ENCODE measurements around the gene KIF2C.
A peak's percentile ranks its signal among the peaks of the same experiment; 100 is the strongest.
"Not testable (repeated sequence)": the region's sequence is repeated elsewhere in the genome, so short reads cannot be mapped to it uniquely, and the experiment has no call there.

KIF2C gene

GRCh38 chr1:44739307-44740178, at the start of gene KIF2C:
Gene KIF2C (plus strand): TSS chr1:44739837. CDS start chr1:44739933, 96 bp downstream.
- Histone ChIP-seq H3K9me3 (ENCODE audit: control insufficient read depth in 1 of 2, low read length in 2 of 2) (no peaks in the 10 kb centered on the region), H3K4me1 (ENCODE audit: control insufficient read depth in 1 of 2, insufficient read depth in 2 of 2, low read length in 2 of 2) (peaks cover 0 to 7% of the 10 kb centered on the region in 2 donors), H3K4me3 (ENCODE audit: low read depth in 1 of 2, low read length in 2 of 2) (peak within 1 kb of the TSS; percentile 68 to 78), H3K27ac (ENCODE audit: low read length) (peak within 1 kb of the TSS; percentile 93), H3K27me3 (ENCODE audit: low read depth, low read length) (no peaks in the 10 kb centered on the region), H3K36me3 (ENCODE audit: control insufficient read depth in 1 of 2, insufficient read depth in 2 of 2, low read length in 2 of 2) (no peaks in the 10 kb centered on the region)

GRCh38 chr1:44693159-44693558, 46.5 kb upstream of the KIF2C start:
- Histone ChIP-seq H3K27me3 (ENCODE audit: low read depth, low read length) (no peaks in the 10 kb centered on the region), H3K4me3 (ENCODE audit: low read depth in 1 of 2, low read length in 2 of 2) (no peak overlapping the region), H3K9me3 (ENCODE audit: control insufficient read depth in 1 of 2, low read length in 2 of 2) (no peaks in the 10 kb centered on the region), H3K4me1 (ENCODE audit: control insufficient read depth in 1 of 2, insufficient read depth in 2 of 2, low read length in 2 of 2) (no peaks in the 10 kb centered on the region), H3K27ac (ENCODE audit: low read length) (no peak overlapping the region), H3K36me3 (ENCODE audit: control insufficient read depth in 1 of 2, insufficient read depth in 2 of 2, low read length in 2 of 2) (no peaks in the 10 kb centered on the region)

GRCh38 chr1:44693900-44694299, 45.7 kb upstream of the KIF2C start:
- Histone ChIP-seq H3K9me3 (ENCODE audit: control insufficient read depth in 1 of 2, low read length in 2 of 2) (no peaks in the 10 kb centered on the region), H3K27ac (ENCODE audit: low read length) (no peak overlapping the region), H3K4me3 (ENCODE audit: low read depth in 1 of 2, low read length in 2 of 2) (no peak overlapping the region), H3K4me1 (ENCODE audit: control insufficient read depth in 1 of 2, insufficient read depth in 2 of 2, low read length in 2 of 2) (no peaks in the 10 kb centered on the region), H3K27me3 (ENCODE audit: low read depth, low read length) (no peaks in the 10 kb centered on the region), H3K36me3 (ENCODE audit: control insufficient read depth in 1 of 2, insufficient read depth in 2 of 2, low read length in 2 of 2) (no peaks in the 10 kb centered on the region)

GRCh38 chr1:44694863-44695478, 44.7 kb upstream of the KIF2C start:
- H3K4me3 ChIP-seq (ENCODE audit: low read depth in 1 of 2, low read length in 2 of 2), result no peak overlapping the region

GRCh38 chr1:44695671-44696070, 44.0 kb upstream of the KIF2C start:
- H3K27me3 ChIP-seq (ENCODE audit: low read depth, low read length), result no peaks in the 10 kb centered on the region
- no peak overlapping the region for H3K27ac ChIP-seq (ENCODE audit: low read length)
- H3K4me1 ChIP-seq (ENCODE audit: control insufficient read depth in 1 of 2, insufficient read depth in 2 of 2, low read length in 2 of 2), result no peaks in the 10 kb centered on the region
- H3K9me3 ChIP-seq (ENCODE audit: control insufficient read depth in 1 of 2, low read length in 2 of 2), result no peaks in the 10 kb centered on the region
- no peak overlapping the region for H3K4me3 ChIP-seq (ENCODE audit: low read depth in 1 of 2, low read length in 2 of 2)
- H3K36me3 ChIP-seq (ENCODE audit: control insufficient read depth in 1 of 2, insufficient read depth in 2 of 2, low read length in 2 of 2), result no peaks in the 10 kb centered on the region

More at GRCh38 chr1:44694863-44695478, 44.7 kb upstream of the KIF2C start:
- Histone ChIP-seq H3K27me3 (ENCODE audit: low read depth, low read length) (no peaks in the 10 kb centered on the region), H3K9me3 (ENCODE audit: control insufficient read depth in 1 of 2, low read length in 2 of 2) (no peaks in the 10 kb centered on the region), H3K36me3 (ENCODE audit: control insufficient read depth in 1 of 2, insufficient read depth in 2 of 2, low read length in 2 of 2) (no peaks in the 10 kb centered on the region), H3K4me1 (ENCODE audit: control insufficient read depth in 1 of 2, insufficient read depth in 2 of 2, low read length in 2 of 2) (no peaks in the 10 kb centered on the region), H3K27ac (ENCODE audit: low read length) (no peak overlapping the region)

GRCh38 chr1:44696101-44696500, 43.5 kb upstream of the KIF2C start:
- Histone ChIP-seq H3K36me3 (ENCODE audit: control insufficient read depth in 1 of 2, insufficient read depth in 2 of 2, low read length in 2 of 2) (no peaks in the 10 kb centered on the region), H3K4me3 (ENCODE audit: low read depth in 1 of 2, low read length in 2 of 2) (no peak overlapping the region), H3K27me3 (ENCODE audit: low read depth, low read length) (no peaks in the 10 kb centered on the region), H3K4me1 (ENCODE audit: control insufficient read depth in 1 of 2, insufficient read depth in 2 of 2, low read length in 2 of 2) (no peaks in the 10 kb centered on the region), H3K27ac (ENCODE audit: low read length) (no peak overlapping the region), H3K9me3 (ENCODE audit: control insufficient read depth in 1 of 2, low read length in 2 of 2) (no peaks in the 10 kb centered on the region)

- Histone ChIP-seq H3K27me3 (ENCODE audit: low read depth, low read length) (no peaks in the 10 kb centered on the region), H3K4me3 (ENCODE audit: low read depth in 1 of 2, low read length in 2 of 2) (no peak overlapping the region), H3K4me1 (ENCODE audit: control insufficient read depth in 1 of 2, insufficient read depth in 2 of 2, low read length in 2 of 2) (no peaks in the 10 kb centered on the region), H3K9me3 (ENCODE audit: control insufficient read depth in 1 of 2, low read length in 2 of 2) (no peaks in the 10 kb centered on the region), H3K36me3 (ENCODE audit: control insufficient read depth in 1 of 2, insufficient read depth in 2 of 2, low read length in 2 of 2) (no peaks in the 10 kb centered on the region), H3K27ac (ENCODE audit: low read length) (no peak overlapping the region)
These were observed 42.8 kb upstream of the KIF2C start for GRCh38 chr1:44696789-44697345.

GRCh38 chr1:44698138-44698537, 41.5 kb upstream of the KIF2C start:
- H3K27ac ChIP-seq (ENCODE audit: low read length), result no peak overlapping the region
- H3K9me3 ChIP-seq (ENCODE audit: control insufficient read depth in 1 of 2, low read length in 2 of 2), result no peaks in the 10 kb centered on the region
- no peak overlapping the region for H3K4me3 ChIP-seq (ENCODE audit: low read depth in 1 of 2, low read length in 2 of 2)
- H3K4me1 ChIP-seq (ENCODE audit: control insufficient read depth in 1 of 2, insufficient read depth in 2 of 2, low read length in 2 of 2), result no peaks in the 10 kb centered on the region
- H3K36me3 ChIP-seq (ENCODE audit: control insufficient read depth in 1 of 2, insufficient read depth in 2 of 2, low read length in 2 of 2), result no peaks in the 10 kb centered on the region
- no peaks in the 10 kb centered on the region for H3K27me3 ChIP-seq (ENCODE audit: low read depth, low read length)

GRCh38 chr1:44699375-44699774, 40.3 kb upstream of the KIF2C start:
- H3K4me1 ChIP-seq (ENCODE audit: control insufficient read depth in 1 of 2, insufficient read depth in 2 of 2, low read length in 2 of 2); H3K4me3 ChIP-seq (ENCODE audit: low read depth in 1 of 2, low read length in 2 of 2); H3K36me3 ChIP-seq (ENCODE audit: control insufficient read depth in 1 of 2, insufficient read depth in 2 of 2, low read length in 2 of 2); H3K9me3 ChIP-seq (ENCODE audit: control insufficient read depth in 1 of 2, low read length in 2 of 2); H3K27ac ChIP-seq (ENCODE audit: low read length); H3K27me3 ChIP-seq (ENCODE audit: low read depth, low read length): not testable (repeated sequence)

GRCh38 chr1:44700573-44700972, 39.1 kb upstream of the KIF2C start:
- no peaks in the 10 kb centered on the region for H3K4me1 ChIP-seq (ENCODE audit: control insufficient read depth in 1 of 2, insufficient read depth in 2 of 2, low read length in 2 of 2)
- H3K27ac ChIP-seq (ENCODE audit: low read length), result no peak overlapping the region
- H3K36me3 ChIP-seq (ENCODE audit: control insufficient read depth in 1 of 2, insufficient read depth in 2 of 2, low read length in 2 of 2), result no peaks in the 10 kb centered on the region
- H3K27me3 ChIP-seq (ENCODE audit: low read depth, low read length), result no peaks in the 10 kb centered on the region
- no peak overlapping the region for H3K4me3 ChIP-seq (ENCODE audit: low read depth in 1 of 2, low read length in 2 of 2)
- H3K9me3 ChIP-seq (ENCODE audit: control insufficient read depth in 1 of 2, low read length in 2 of 2), result no peaks in the 10 kb centered on the region

GRCh38 chr1:44701141-44701573, 38.5 kb upstream of the KIF2C start:
- no peaks in the 10 kb centered on the region for H3K36me3 ChIP-seq (ENCODE audit: control insufficient read depth in 1 of 2, insufficient read depth in 2 of 2, low read length in 2 of 2)
- no peaks in the 10 kb centered on the region for H3K4me1 ChIP-seq (ENCODE audit: control insufficient read depth in 1 of 2, insufficient read depth in 2 of 2, low read length in 2 of 2)
- no peak overlapping the region for H3K4me3 ChIP-seq (ENCODE audit: low read depth in 1 of 2, low read length in 2 of 2)
- H3K27ac ChIP-seq (ENCODE audit: low read length), result no peak overlapping the region
- no peaks in the 10 kb centered on the region for H3K9me3 ChIP-seq (ENCODE audit: control insufficient read depth in 1 of 2, low read length in 2 of 2)
- H3K27me3 ChIP-seq (ENCODE audit: low read depth, low read length), result no peaks in the 10 kb centered on the region

All from muscle layer of duodenum (tissue), 2 donors.